Breast epithelium (tissue), 4 donors: ENCODE measurements around the gene KIF6. TPM values are rescaled to one million over a fixed set of nuclear protein-coding genes. Genes with fewer than 3 reads are reported as not detected.
"Not testable (repeated sequence)": the region's sequence is repeated elsewhere in the genome, so short reads cannot be mapped to it uniquely, and the experiment has no call there.

Source experiments
- DNase-seq, 2 donors: peaks; one replicate each; pipeline ENCODE4 v3.0.0-alpha.2; 2019; ENCODE audit warnings: low spot score in 2 of 2
- H3K27ac ChIP-seq, 2 donors: fragments of 200-600 bp; sonication (generic) in 1 of 2; one replicate each; pipeline ENCODE4 v1.5.1; 2016 to 2019; ENCODE audit warnings: mild to moderate bottlenecking in 1 of 2
- H3K27me3 ChIP-seq, 2 donors: fragments of 200-600 bp; sonication (generic) in 1 of 2; one replicate each; pipeline versions ENCODE4 v1.5.1 to v1.6.0; 2017 to 2019; ENCODE audit warnings: control low read depth in 1 of 2, mild to moderate bottlenecking in 1 of 2
- H3K36me3 ChIP-seq: fragments of 200-600 bp; one replicate; pipeline ENCODE4 v1.5.1; 2019
- H3K4me1 ChIP-seq, 2 donors: fragments of 200-600 bp; sonication (generic); one replicate each; pipeline ENCODE4 v1.5.1; 2016 to 2019; ENCODE audit warnings: control low read depth in 1 of 2
- H3K4me3 ChIP-seq, 3 donors: fragments of 200-600 bp; sonication (generic); 1 replicate in 2 of 3; 2 replicates in 1 of 3; pipeline ENCODE4 v1.5.1; 2016 to 2019; ENCODE audit warnings: mild to moderate bottlenecking in 3 of 3, moderate library complexity in 2 of 3
- H3K9me3 ChIP-seq, 2 donors: fragments of 200-600 bp; sonication (generic) in 1 of 2; one replicate each; pipeline ENCODE4 v1.5.1; 2016 to 2019; ENCODE audit warnings: control low read depth in 1 of 2
- CTCF ChIP-seq, 3 donors: fragments of 450-650 bp; IDR thresholded peaks; one replicate each; pipeline ENCODE4 v1.5.1; 2016 to 2017; ENCODE audit warnings: antibody characterized with exemption in 3 of 3, mild to moderate bottlenecking in 3 of 3, moderate library complexity in 3 of 3
- POLR2A ChIP-seq: fragments of 450-650 bp; IDR thresholded peaks from one replicate; pipeline ENCODE4 v1.6.1; 2016; ENCODE audit warnings: antibody characterized with exemption, mild to moderate bottlenecking, moderate library complexity
- POLR2AphosphoS5 ChIP-seq, 3 donors: sonication (generic); formaldehyde crosslinking; IDR thresholded peaks; one replicate each; pipeline ENCODE4 v1.6.1; 2017; ENCODE audit warnings: antibody characterized with exemption in 3 of 3
- intact Hi-C: fragments of 100-400 bp; cut with DNase I; formaldehyde crosslinking; loops from one replicate; pipeline ENCODE4 v1.15.1; 2023; ENCODE audit warnings: low total_unique reads
- total RNA-seq, 3 donors: library from RNA; depleted of rRNA; stranded (reverse); fragments of >200 nt; gene quantifications; one replicate each; pipeline ENCODE4 v1.1.0, GENCODE V29; 2016

Gene KIF6
- total RNA-seq, 3 donors from 2014 or later: under 0.01 to 0.80 (median 0.15) TPM

DNA sequence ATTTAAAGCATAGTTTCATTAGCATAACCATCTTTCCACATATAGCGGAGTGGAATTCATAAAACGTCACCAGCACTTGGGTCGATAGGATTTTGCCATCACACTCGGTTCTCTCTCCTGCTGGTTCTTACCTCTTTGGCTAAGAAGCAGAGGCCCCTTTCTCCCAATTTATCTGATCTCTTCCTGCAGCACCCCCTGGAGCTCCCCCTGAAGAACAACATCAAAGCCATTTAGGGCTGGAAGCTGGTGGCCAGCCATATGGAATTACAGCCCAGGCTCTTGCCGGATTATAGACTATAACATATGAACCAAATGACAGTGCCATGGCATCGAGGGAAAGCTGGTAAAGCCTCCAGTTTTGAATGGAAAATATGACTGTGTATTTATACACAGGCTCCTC, 6.4 kb upstream of the KIF6 start:
- H3K27me3 ChIP-seq: no peaks in the 10 kb centered on the region

DNA sequence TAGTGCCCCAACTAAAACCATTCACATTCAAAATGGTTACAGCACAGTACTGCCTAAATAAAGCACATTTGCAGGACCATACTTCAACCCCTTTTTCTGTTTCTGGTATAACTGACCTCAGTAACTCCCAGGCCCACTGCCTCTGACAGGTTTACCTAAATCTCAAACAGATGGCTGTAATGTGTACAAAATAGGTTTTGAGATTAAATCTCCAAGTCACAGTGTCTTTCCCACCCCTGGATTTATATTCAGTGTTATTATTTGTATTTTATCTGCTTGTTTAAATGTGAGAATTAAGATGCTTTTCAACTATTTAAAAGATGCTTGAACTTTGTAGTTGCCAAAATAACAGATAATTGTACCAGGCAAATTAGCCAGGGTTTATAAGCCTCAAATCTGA, 4.7 kb upstream of the KIF6 start:
- H3K9me3 ChIP-seq: no peaks in the 10 kb centered on the region
- H3K27me3 ChIP-seq: no peaks in the 10 kb centered on the region
- H3K4me1 ChIP-seq: no peaks in the 10 kb centered on the region
- intact Hi-C loops: loop anchor here (5.0 kb wide), 1 partner anchor 132 kb away; no protein-coding TSS in a partner anchor
- no peak for DNase-seq
- H3K4me3 ChIP-seq: no peak overlapping the region
- H3K36me3 ChIP-seq: no peaks in the 10 kb centered on the region
- no peak for TF ChIP-seq POLR2AphosphoS5 (IDR thresholded peaks at IDR 0.05)
- TF ChIP-seq CTCF (IDR thresholded peaks at IDR 0.05): no peak
- no peak for TF ChIP-seq POLR2A
- no peak overlapping the region for H3K27ac ChIP-seq

More for the DNA sequence above, 6.4 kb upstream of the KIF6 start:
- no peak overlapping the region for H3K27ac ChIP-seq
- DNase-seq: no peak
- H3K36me3 ChIP-seq: no peaks in the 10 kb centered on the region
- no peaks in the 10 kb centered on the region for H3K4me1 ChIP-seq
- intact Hi-C loops: loop anchor here (5.0 kb wide), 1 partner anchor 131 kb away; no protein-coding TSS in a partner anchor
- no peaks in the 10 kb centered on the region for H3K9me3 ChIP-seq
- no peak overlapping the region for H3K4me3 ChIP-seq
- TF ChIP-seq CTCF (IDR thresholded peaks at IDR 0.05) (no peak), POLR2AphosphoS5 (IDR thresholded peaks at IDR 0.05) (no peak), POLR2A (no peak)

- no peak for DNase-seq
- intact Hi-C loops: no loop called here
- no peaks in the 10 kb centered on the region for H3K27me3 ChIP-seq
- peak overlapping the region; percentile 40 to 61 for H3K27ac ChIP-seq
- H3K4me1 ChIP-seq: no peaks in the 10 kb centered on the region
- H3K36me3 ChIP-seq: no peaks in the 10 kb centered on the region
- H3K4me3 ChIP-seq: peak overlapping the region; percentile 60 to 86 (median 86)
- TF ChIP-seq POLR2A (no peak), POLR2AphosphoS5 (IDR thresholded peaks at IDR 0.05) (no peak)
- H3K9me3 ChIP-seq: no peaks in the 10 kb centered on the region
These were observed 407 bp upstream of the KIF6 start for GRCh38 chr6:39725632-39725997.

DNA sequence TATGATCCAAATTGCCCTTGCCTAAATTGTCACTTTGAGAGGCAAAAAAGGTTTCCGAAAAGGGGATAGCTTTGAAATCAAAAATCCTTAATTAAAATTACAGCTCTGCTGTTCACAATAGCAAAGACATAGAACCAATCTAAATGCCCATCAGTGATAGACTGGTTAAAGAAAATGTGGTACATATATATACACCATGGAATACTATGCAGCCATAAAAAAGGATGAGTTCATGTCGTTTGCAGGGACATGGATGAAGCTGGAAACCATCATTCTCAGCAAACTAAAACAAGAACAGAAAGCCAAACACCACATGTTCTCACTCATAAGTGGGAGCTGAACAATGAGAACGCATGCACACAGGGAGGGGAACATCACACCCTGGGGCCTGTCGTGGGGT, 1.9 kb downstream of the KIF6 start:
- intact Hi-C loops, H3K4me3 ChIP-seq, H3K4me1 ChIP-seq, H3K9me3 ChIP-seq, H3K27ac ChIP-seq, H3K36me3 ChIP-seq, DNase-seq, H3K27me3 ChIP-seq: not testable (repeated sequence)

DNA sequence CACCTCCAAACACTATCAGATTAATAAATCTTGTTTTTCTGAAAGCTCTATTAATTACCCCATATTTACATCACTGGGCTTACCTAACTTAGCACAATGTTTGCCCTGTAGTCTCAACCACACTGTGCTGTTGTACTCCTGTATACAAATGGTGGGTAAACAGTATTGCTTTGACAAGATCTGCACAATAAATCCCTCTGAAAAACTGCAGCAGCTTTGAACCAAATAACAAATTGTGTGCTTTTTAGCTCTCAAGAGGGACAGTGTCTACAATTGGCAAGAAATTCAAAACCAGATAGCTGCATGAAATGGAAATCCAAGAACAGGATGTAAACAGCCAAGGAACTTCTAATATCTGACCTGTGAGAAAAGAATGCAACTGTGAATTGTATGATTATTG, 10.4 kb downstream of the KIF6 start:
- no peaks in the 10 kb centered on the region for H3K36me3 ChIP-seq
- no peaks in the 10 kb centered on the region for H3K27me3 ChIP-seq
- no peak overlapping the region for H3K27ac ChIP-seq
- TF ChIP-seq POLR2AphosphoS5 (IDR thresholded peaks at IDR 0.05) (no peak), POLR2A (no peak), CTCF (IDR thresholded peaks at IDR 0.05) (no peak)
- H3K9me3 ChIP-seq: no peaks in the 10 kb centered on the region
- H3K4me3 ChIP-seq: no peak overlapping the region
- no peaks in the 10 kb centered on the region for H3K4me1 ChIP-seq
- DNase-seq: no peak
- intact Hi-C loops: no loop called here

DNA sequence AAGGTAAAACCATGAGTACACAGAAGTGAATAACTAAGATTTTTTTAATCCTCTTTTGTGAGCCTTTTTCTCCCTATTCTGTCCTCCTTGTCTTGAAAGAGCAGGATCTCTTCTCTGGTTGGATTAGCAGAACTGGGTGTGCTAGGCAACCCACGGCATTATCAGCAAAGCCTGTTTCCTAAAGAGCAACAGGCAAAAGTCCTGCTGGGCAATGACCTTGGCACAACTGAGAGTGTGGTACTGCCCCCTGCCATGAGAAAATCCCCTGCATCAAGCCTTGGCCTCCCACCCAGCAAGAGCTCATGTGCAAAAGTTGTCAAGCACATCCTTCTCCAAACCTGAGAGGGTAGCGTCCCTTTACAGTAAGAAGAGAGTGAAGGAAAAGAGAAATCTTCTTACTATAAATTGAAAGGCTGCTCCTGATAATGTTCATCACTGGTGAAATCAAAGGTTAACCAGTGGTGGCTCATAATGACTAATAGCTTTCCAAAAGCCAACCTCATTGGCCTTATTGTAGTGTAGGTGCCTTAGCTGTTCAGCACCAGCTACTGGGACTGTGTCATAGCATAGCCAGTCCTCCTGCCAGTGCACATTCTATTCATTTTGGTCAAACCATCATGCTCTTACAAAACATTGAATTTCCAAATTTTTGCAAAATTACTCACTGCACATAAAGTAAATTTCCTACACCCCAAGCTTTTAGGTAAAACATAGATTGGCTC, 17.1 kb downstream of the KIF6 start:
- no peaks in the 10 kb centered on the region for H3K36me3 ChIP-seq
- no peak overlapping the region for H3K27ac ChIP-seq
- no peaks in the 10 kb centered on the region for H3K9me3 ChIP-seq
- intact Hi-C loops: no loop called here
- no peaks in the 10 kb centered on the region for H3K27me3 ChIP-seq
- H3K4me3 ChIP-seq: no peak overlapping the region
- DNase-seq: no peak
- no peak for TF ChIP-seq POLR2A
- no peak for TF ChIP-seq CTCF (IDR thresholded peaks at IDR 0.05)
- TF ChIP-seq POLR2AphosphoS5 (IDR thresholded peaks at IDR 0.05): no peak
- H3K4me1 ChIP-seq: no peaks in the 10 kb centered on the region
